ENCODE measurements around the gene EHMT2. TPM values are rescaled to one million over a fixed set of nuclear protein-coding genes. Genes with fewer than 3 reads are reported as not detected.

EHMT2 gene
- total and polyA plus RNA-seq, 2 of the 13 experiments (the other 11 are each of a cell fraction or from before 2014, with no cell fraction given): 55.2 to 69.2 TPM

- TF ChIP-seq ARID2 (CRISPR knock-in tag; IDR thresholded peaks at IDR 0.05; ENCODE audit: borderline replicate concordance) (0 out of 2 replicates have a peak, but pooled peaks have one; percentile 74), ZNF879 (CRISPR knock-in tag; IDR thresholded peaks at IDR 0.05) (peak; percentile 92), TBL1XR1 (IDR thresholded peaks at IDR 0.05; ENCODE audit: borderline replicate concordance, low read length, partially characterized antibody) (no peak), IRX3 (CRISPR knock-in tag; IDR thresholded peaks at IDR 0.05; ENCODE audit: borderline replicate concordance, low read depth) (peak; percentile 92), HDAC6 (IDR thresholded peaks at IDR 0.05; ENCODE audit: low read depth, low read length) (no peak), ZNF451 (CRISPR knock-in tag; IDR thresholded peaks at IDR 0.05) (0 out of 2 replicates have a peak, but pooled peaks have one; percentile 58), ARID5B (CRISPR knock-in tag; IDR thresholded peaks at IDR 0.05) (peak; percentile 62), THAP8 (CRISPR knock-in tag; IDR thresholded peaks at IDR 0.05; ENCODE audit: borderline replicate concordance) (peak; percentile 79; the same call in 1 of the 2 replicates), TEAD3 (CRISPR knock-in tag; optimal IDR thresholded peaks at IDR 0.05; ENCODE audit: borderline replicate concordance) (peak; percentile 63), ADNP (CRISPR knock-in tag; IDR thresholded peaks at IDR 0.05) (no peak), NONO (IDR thresholded peaks at IDR 0.05) (no peak), NONO (CRISPR knock-in tag; conservative IDR thresholded peaks at IDR 0.05) (peak; percentile 83), NCOR1 (IDR thresholded peaks at IDR 0.05; ENCODE audit: borderline replicate concordance, low read length) (peak; percentile 43; the same call in 1 of the 2 replicates), ZEB1 (IDR thresholded peaks at IDR 0.05; ENCODE audit: insufficient replicate concordance, low read depth) (peak; percentile 76), ZBTB14 (CRISPR knock-in tag; IDR thresholded peaks at IDR 0.05) (no peak; the same call in 1 of the 2 replicates)
Measured at GRCh38 chr6:31862344-31863235, 34.9 kb downstream of the EHMT2 start, which contains the start of gene NEU1 (continued).

Data from HepG2 (cell line).